Stimulated activated CD4-positive, alpha-beta T cell treated with anti-CD3 and anti-CD28 coated beads, Interleukin-1b, Interleukin-23, amount 100 ng/mL, for 4 hours (primary cell): ENCODE results near the gene AKAP6.

Experiments
- DNase-seq, 2 donors: peaks; one replicate each; pipeline ENCODE4 v3.0.0-alpha.2; 2020; ENCODE audit warnings: low read depth in 2 of 2

Gene AKAP6

DNA sequence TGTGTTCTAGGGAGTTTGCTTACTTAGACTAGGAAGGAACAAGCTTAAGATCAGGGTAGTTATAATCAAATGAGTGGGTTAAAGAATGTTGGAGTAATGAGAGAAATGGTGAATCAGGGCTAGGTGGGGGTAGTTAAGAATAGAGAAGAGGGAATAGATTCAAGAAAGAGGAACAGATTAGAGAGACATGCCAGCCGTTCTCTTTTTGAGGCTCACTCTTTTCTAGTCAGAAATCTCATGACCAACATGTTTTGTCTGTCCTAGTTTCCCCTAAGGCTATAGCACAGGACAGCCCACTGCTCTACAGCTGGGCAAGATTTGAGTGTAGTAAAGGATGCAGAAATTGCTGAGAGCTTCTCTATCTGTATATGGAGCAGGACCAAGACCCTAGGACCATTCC lies 258.4 kb downstream of the AKAP6 start:
- no peak for DNase-seq

DNA sequence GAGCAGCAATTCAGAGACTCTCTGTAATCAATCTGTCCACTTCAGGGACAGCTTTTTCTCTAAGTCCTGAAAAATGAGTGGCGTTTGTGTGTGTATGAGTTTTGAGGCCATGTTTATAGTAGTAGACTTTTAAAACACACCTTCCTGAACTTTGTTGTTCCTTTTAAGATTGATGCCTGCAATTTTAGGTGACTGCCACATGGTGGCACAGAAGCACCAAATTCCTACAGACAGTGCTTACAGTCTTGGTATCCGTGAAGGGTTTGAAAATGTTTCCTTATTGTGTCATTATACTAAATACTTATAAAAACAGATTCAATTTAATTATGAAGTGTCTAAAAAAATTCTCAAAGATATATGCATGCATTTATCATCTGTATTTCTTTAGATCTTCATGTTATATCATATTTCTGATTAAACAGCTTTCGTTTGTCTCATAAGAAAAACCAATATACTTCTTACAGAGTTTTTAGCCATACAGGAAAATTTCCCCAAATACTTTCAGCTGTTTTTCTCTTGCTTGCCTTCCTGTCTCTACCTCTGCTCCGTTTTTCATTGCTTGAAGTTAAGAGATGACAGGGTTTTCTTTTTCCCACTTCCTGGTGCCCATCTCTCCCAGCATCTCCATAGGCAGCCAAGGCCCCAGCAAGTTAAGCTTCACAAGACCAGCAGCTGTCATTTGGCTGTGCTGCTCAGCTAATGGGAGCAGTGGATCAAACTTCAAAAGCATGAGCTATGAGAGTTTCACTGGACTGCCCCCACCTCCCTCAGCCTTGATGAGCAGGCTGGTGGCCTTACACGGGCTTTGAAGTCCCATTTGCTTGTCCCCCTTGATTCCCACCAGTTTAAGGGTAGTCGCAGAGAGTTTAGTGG lies 259.6 kb downstream of the AKAP6 start:
- DNase-seq = no peak

- no peak for DNase-seq
Measured at GRCh38 chr14:32590157-32590556, 261.1 kb downstream of the AKAP6 start.

GRCh38 chr14:32593290-32593942 lies 264.3 kb downstream of the AKAP6 start:
- no peak for DNase-seq

GRCh38 chr14:32594766-32595165 lies 265.7 kb downstream of the AKAP6 start:
- no peak for DNase-seq

GRCh38 chr14:32595497-32595896 lies 266.4 kb downstream of the AKAP6 start:
- no peak for DNase-seq

DNA sequence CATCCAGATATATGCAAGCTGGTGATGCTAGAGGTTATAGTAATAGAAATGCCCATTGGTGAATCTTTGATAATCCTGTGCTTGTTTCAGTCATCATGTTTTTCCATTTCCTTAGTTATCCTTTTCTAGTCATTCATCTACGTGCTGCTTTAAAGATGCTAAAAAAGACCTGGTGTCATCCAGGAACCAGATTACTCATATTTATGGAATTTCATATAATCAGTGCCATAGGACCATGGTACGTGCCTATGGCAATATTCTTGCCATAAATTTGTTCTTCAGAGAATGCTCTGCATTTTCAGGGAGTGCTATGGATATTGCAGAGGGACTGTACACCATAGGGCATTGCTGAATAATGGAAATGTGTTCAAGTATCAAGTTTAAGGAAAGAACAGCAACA lies 267.3 kb downstream of the AKAP6 start:
- no peak for DNase-seq

- DNase-seq = no peak
Measured at GRCh38 chr14:32597771-32598170, 268.7 kb downstream of the AKAP6 start.

GRCh38 chr14:32601069-32601468 lies 272.0 kb downstream of the AKAP6 start:
- DNase-seq = no peak

- DNase-seq = no peak
Measured at GRCh38 chr14:32601906-32602305, 272.8 kb downstream of the AKAP6 start.

DNA sequence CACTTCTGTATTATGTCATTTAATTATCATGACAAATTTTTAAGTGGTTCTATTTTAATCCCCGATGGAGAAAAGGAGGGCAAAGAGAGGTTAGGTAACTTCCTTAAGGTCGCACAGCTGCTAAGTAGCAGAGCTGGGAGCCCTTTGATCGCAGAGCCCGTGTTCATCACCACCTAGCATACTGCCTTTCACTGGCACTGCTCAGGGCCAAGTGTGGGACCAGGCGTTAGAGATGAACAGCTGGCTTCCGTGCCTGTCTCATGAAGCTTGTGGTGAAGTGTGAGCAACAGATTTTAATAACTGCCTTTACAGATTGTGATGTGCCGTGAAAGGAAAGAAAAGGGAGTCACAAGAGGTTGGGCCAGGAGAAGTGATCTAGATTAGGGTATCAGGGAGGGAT lies 273.6 kb downstream of the AKAP6 start:
- no peak for DNase-seq

GRCh38 chr14:32603992-32604565 lies 275.0 kb downstream of the AKAP6 start:
- DNase-seq = no peak

DNA sequence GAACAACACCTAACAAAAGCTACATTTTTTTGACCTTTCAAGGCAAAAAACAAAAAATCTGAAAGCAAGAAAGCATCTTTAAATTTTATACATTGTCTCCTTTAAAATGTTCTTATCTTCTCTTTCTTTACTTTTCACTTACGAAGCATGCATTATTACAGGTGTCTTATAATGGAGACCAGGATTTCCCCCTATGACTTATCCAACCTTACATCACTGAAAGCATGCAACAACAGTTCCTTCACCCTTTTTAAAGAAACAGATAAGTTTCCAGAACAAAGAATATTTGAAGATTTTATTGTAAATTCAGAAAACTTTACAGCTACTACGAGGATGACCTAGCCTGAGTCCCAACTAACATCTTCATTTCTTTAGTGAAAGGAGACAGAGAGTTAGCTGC lies 277.2 kb downstream of the AKAP6 start:
- no peak for DNase-seq

DNA sequence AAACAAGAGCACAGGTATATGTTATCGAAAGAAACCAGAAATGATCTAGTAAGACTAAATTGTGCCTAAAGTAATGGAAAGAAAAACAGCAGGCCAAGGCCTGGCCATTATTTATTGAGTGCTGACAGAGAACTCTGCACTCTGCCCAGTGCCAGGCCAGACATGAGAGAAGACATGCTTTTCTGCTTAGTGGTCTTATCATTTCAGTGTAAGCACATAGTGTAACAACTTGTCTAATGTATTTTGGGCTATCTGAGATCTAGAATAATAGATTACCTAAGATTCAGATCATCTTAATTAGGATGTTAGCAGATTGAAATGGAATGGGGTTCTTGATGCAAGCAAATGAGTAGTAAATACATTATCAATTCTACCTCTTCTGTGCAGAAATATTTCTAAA lies 278.3 kb downstream of the AKAP6 start:
- DNase-seq = no peak

- DNase-seq = no peak
Measured at GRCh38 chr14:32608857-32609256, 279.8 kb downstream of the AKAP6 start.

GRCh38 chr14:32609388-32609787 lies 280.3 kb downstream of the AKAP6 start:
- DNase-seq = no peak

- no peak for DNase-seq
Measured at GRCh38 chr14:32611752-32612151, 282.7 kb downstream of the AKAP6 start.

GRCh38 chr14:32618991-32619390 lies 289.9 kb downstream of the AKAP6 start:
- DNase-seq = no peak

- DNase-seq = no peak
Measured at GRCh38 chr14:32620303-32620702, 291.2 kb downstream of the AKAP6 start.

- DNase-seq = no peak
Measured at GRCh38 chr14:32620724-32621123, 291.6 kb downstream of the AKAP6 start.

- no peak for DNase-seq
Measured at GRCh38 chr14:32621585-32621984, 292.5 kb downstream of the AKAP6 start.

GRCh38 chr14:32622742-32623141 lies 293.6 kb downstream of the AKAP6 start:
- no peak for DNase-seq
